H1 (cell line): ENCODE measurements around the gene ADGRV1. TPM values are rescaled to one million over a fixed set of nuclear protein-coding genes. Genes with fewer than 3 reads are reported as not detected.

Source experiments
- ASH2L ChIP-seq: fragments of 200-600, 300-600 bp; sonication (generic); IDR thresholded peaks from one replicate; pipeline ENCODE4 v1.7.1; 2017; ENCODE audit warnings: low read length
- CHD7 ChIP-seq: fragments of 300-600 bp; sonication (generic); IDR thresholded peaks from 2 replicates; pipeline ENCODE4 v1.7.1; 2012; ENCODE audit warnings: low read length, moderate library complexity, mild to moderate bottlenecking, inconsistent platforms; ENCODE audit not compliant: insufficient replicate concordance
- EGR1 ChIP-seq: IDR thresholded peaks from 2 replicates; pipeline ENCODE4 v1.6.1; 2011; ENCODE audit warnings: low read depth, low read length, borderline replicate concordance
- KDM1A ChIP-seq: fragments of 200-600, 300-600 bp; sonication (generic); IDR thresholded peaks from 2 replicates; pipeline ENCODE4 v1.7.1; 2016; ENCODE audit warnings: mild to moderate bottlenecking, low read length, borderline replicate concordance
- RAD21 ChIP-seq, 2 experiments: IDR thresholded peaks in 1 of 2; conservative IDR thresholded peaks in 1 of 2; 2 replicates each; pipeline ENCODE4 v1.6.1; 2011; ENCODE audit warnings: low read depth in 2 of 2, low read length in 2 of 2, improper control_type of control experiment in 1 of 2, inconsistent platforms in 1 of 2, mild to moderate bottlenecking in 1 of 2, moderate library complexity in 1 of 2
- RBBP5 ChIP-seq: IDR thresholded peaks from 2 replicates; pipeline ENCODE4 v1.7.1; 2012; ENCODE audit warnings: low read depth, mild to moderate bottlenecking, inconsistent platforms, low read length, moderate library complexity, borderline replicate concordance
- SP4 ChIP-seq: IDR thresholded peaks from 2 replicates; pipeline ENCODE4 v1.6.1; 2012; ENCODE audit warnings: low read length, inconsistent platforms
- polyA plus RNA-seq, 7 experiments: library from polyadenylated mRNA; depleted of rRNA in 3 of 7; stranded (reverse) in 5 of 7; unstranded in 2 of 7; fragments of >200 nt in 5 of 7; fragments of 200-250 nt in 2 of 7; gene quantifications; 1 replicate in 5 of 7; 2 replicates in 1 of 7; 4 replicates in 1 of 7; pipeline versions ENCODE4 v1.2.1 to v1.2.3, GENCODE V29; 2011 to 2013; ENCODE audit warnings: missing spikeins in 2 of 7, mixed read lengths in 2 of 7
- total RNA-seq: library from RNA; stranded (reverse); fragmentation: NEBNext Ultra II Directional; extraction: Animal tissue kit (Norgen Biotek cat#: 25700); gene quantifications from 2 replicates; pipeline ENCODE4 v1.2.1, GENCODE V29; 2021

Gene ADGRV1
- total and polyA plus RNA-seq, 2 of the 8 experiments (the other 6 are each of a cell fraction or from before 2014, with no cell fraction given) = 53.1 to 62.2 TPM

- TF ChIP-seq CHD7 (no peak), RAD21 (IDR thresholded peaks at IDR 0.05 in 1 of 2, conservative IDR thresholded peaks at IDR 0.05 in 1 of 2; ENCODE audit: low read depth in 2 of 2, low read length in 2 of 2) (no peak), SP4 (no peak), KDM1A (no peak), EGR1 (no peak), ASH2L (no peak), RBBP5 (no peak)
Observed at GRCh38 chr5:91052977-91053740, 494.6 kb downstream of the ADGRV1 start (continued).
